Activated T-cell treated with anti-CD3 and anti-CD28 coated beads for 1 hour (primary cell): Measurements from ENCODE around the gene MCTP2.
A peak's percentile ranks its signal among the peaks of the same experiment; 100 is the strongest.

ENCODE experiments used
- DNase-seq: peaks from one replicate; pipeline ENCODE4 v3.0.0-alpha.2; 2020; ENCODE audit warnings: low read depth

MCTP2 gene

GRCh38 chr15:94230883-94231722 is at the start of gene MCTP2:
TSS of gene MCTP2 (plus strand) at chr15:94231561. CDS start at chr15:94298266, 66,705 bp downstream.
- DNase-seq: peak; percentile 69

GRCh38 chr15:94182883-94183282 is 48.5 kb upstream of the MCTP2 start:
- no peak for DNase-seq

GRCh38 chr15:94185547-94186236 is 45.7 kb upstream of the MCTP2 start:
- no peak for DNase-seq

- no peak for DNase-seq
Observed at GRCh38 chr15:94186770-94187331, 44.5 kb upstream of the MCTP2 start.

- no peak for DNase-seq
Observed at GRCh38 chr15:94193906-94194305, 37.5 kb upstream of the MCTP2 start.

- no peak for DNase-seq
Observed at GRCh38 chr15:94196531-94196930, 34.8 kb upstream of the MCTP2 start.

GRCh38 chr15:94198633-94199032 is 32.7 kb upstream of the MCTP2 start:
- DNase-seq: no peak

- no peak for DNase-seq
Observed at GRCh38 chr15:94199725-94200124, 31.6 kb upstream of the MCTP2 start.

GRCh38 chr15:94203306-94203705 is 28.1 kb upstream of the MCTP2 start:
- no peak for DNase-seq

GRCh38 chr15:94205366-94205765 is 26.0 kb upstream of the MCTP2 start:
- DNase-seq: no peak

GRCh38 chr15:94206463-94207167 is 24.7 kb upstream of the MCTP2 start:
- DNase-seq: no peak

- DNase-seq: no peak
Observed at GRCh38 chr15:94212291-94212690, 19.1 kb upstream of the MCTP2 start.

GRCh38 chr15:94225616-94226015 is 5.7 kb upstream of the MCTP2 start:
- DNase-seq: no peak

- no peak for DNase-seq
Observed at GRCh38 chr15:94228611-94229010, 2.8 kb upstream of the MCTP2 start.

GRCh38 chr15:94229591-94230369 is 1.6 kb upstream of the MCTP2 start:
- peak; percentile 3 for DNase-seq

- DNase-seq: no peak
Observed at GRCh38 chr15:94230431-94230882, 904 bp upstream of the MCTP2 start.

- peak; percentile 5 for DNase-seq
Observed at GRCh38 chr15:94231723-94232468, 535 bp downstream of the MCTP2 start.

- DNase-seq: no peak
Observed at GRCh38 chr15:94233441-94233840, 2.1 kb downstream of the MCTP2 start.

GRCh38 chr15:94234300-94234699 is 2.9 kb downstream of the MCTP2 start:
- DNase-seq: no peak

- DNase-seq: no peak
Observed at GRCh38 chr15:94235041-94235440, 3.7 kb downstream of the MCTP2 start.

- no peak for DNase-seq
Observed at GRCh38 chr15:94235646-94236045, 4.3 kb downstream of the MCTP2 start.
